ENCODE measurements around the gene PLD1. TPM values are rescaled to one million over a fixed set of nuclear protein-coding genes. Genes with fewer than 3 reads are reported as not detected.

The PLD1 gene
- total and polyA plus RNA-seq, 10 of the 15 experiments (the other 5 are each of a cell fraction or from before 2014, with no cell fraction given) = 2.9 to 108 (median 3.6) TPM

- TF ChIP-seq MTA2 (IDR thresholded peaks at IDR 0.05; ENCODE audit: low read depth) (no peak), PAX5 (IDR thresholded peaks at IDR 0.05; ENCODE audit: borderline replicate concordance, low read depth, low read length) (no peak), GABPA (IDR thresholded peaks at IDR 0.05; ENCODE audit: low read depth) (no peak), MYB (IDR thresholded peaks at IDR 0.05; ENCODE audit: borderline replicate concordance, low read depth, low read length) (no peak), EP300 (IDR thresholded peaks at IDR 0.05; ENCODE audit: borderline replicate concordance in 1 of 2, control insufficient read depth in 1 of 2, low read depth in 2 of 2, low read length in 2 of 2) (no peak), SREBF1 (IDR thresholded peaks at IDR 0.05; ENCODE audit: low read length) (no peak), RAD51 (IDR thresholded peaks at IDR 0.05) (no peak), RFX5 (IDR thresholded peaks at IDR 0.05; ENCODE audit: low read depth, low read length) (no peak), HDAC6 (IDR thresholded peaks at IDR 0.05; ENCODE audit: unreplicated experiment) (no peak), E2F4 (IDR thresholded peaks at IDR 0.05; ENCODE audit: low read depth, low read length) (no peak)
Measured at GRCh38 chr3:171700157-171700556, 110.1 kb downstream of the PLD1 start (continued).

GRCh38 chr3:171699601-171700000 is 110.7 kb downstream of the PLD1 start:
- ATAC-seq = no peak
- intact Hi-C loops (cut with micrococcal nuclease; ENCODE audit: unreplicated experiment) = no loop called here
- no TSS peak for BruUV-seq (replicated peaks)

More at GRCh38 chr3:171699601-171700000, 110.7 kb downstream of the PLD1 start:
- no peak overlapping the region for H3K4me3 ChIP-seq
- H3K27me3 ChIP-seq (replicated peaks in 1 of 2; ENCODE audit: control insufficient read depth in 2 of 2, insufficient read depth in 2 of 2, low read length in 1 of 2) = no peaks in the 10 kb centered on the region; a peak in 1 of 4 replicates
- no peaks in the 10 kb centered on the region for H3K36me3 ChIP-seq (ENCODE audit: control insufficient read depth in 2 of 2, insufficient read depth in 2 of 2, low read length in 1 of 2)
- in situ Hi-C loops (cut with MboI) = no loop called here
- no peak overlapping the region for H3K27ac ChIP-seq (ENCODE audit: control insufficient read depth, insufficient read depth)
- RAD21 ChIA-PET (ENCODE audit: unreplicated experiment) = interaction anchor here (1.9 to 2.4 kb wide), 2 partner anchors 73 to 134 kb away, joined by 5 to 11 read pairs; no protein-coding TSS in a partner anchor
- POLR2A ChIA-PET = no interaction called here
- WGBS (ENCODE audit: insufficient coverage, insufficient replicate concordance, low lambda C conversion rate, missing lambda C conversion rate) = 31% methylated on average over 5 of the region's 5 CpGs
- H3K4me1 ChIP-seq (ENCODE audit: control insufficient read depth, insufficient read depth, low read length) = no peaks in the 10 kb centered on the region
- no peak overlapping the region for H3K9ac ChIP-seq (ENCODE audit: control insufficient read depth, insufficient read depth, low read length)
- DNase-seq (ENCODE audit: low read depth, low spot score) = no peak
- no peaks in the 10 kb centered on the region; the same call in 1 of the 3 replicates for H3K9me3 ChIP-seq (replicated peaks; ENCODE audit: control insufficient read depth, insufficient read depth, low read length)
- H3K79me2 ChIP-seq (ENCODE audit: control insufficient read depth, insufficient read depth, low read length) = no peaks in the 10 kb centered on the region
- TF ChIP-seq TCF7 (IDR thresholded peaks at IDR 0.05; ENCODE audit: borderline replicate concordance) = no peak
- no peak for TF ChIP-seq FOS (IDR thresholded peaks at IDR 0.05; ENCODE audit: borderline replicate concordance, extremely low read depth, insufficient read length)
- TF ChIP-seq SREBF1 (IDR thresholded peaks at IDR 0.05; ENCODE audit: low read length) = no peak
- TF ChIP-seq HDGF (IDR thresholded peaks at IDR 0.05) = no peak
- TF ChIP-seq MYC (IDR thresholded peaks at IDR 0.05; ENCODE audit: insufficient read depth, insufficient read length, insufficient replicate concordance, low read length, severe bottlenecking) = no peak
- TF ChIP-seq, protein P1, sequence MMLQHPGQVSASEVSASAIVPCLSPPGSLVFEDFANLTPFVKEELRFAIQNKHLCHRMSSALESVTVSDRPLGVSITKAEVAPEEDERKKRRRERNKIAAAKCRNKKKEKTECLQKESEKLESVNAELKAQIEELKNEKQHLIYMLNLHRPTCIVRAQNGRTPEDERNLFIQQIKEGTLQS (IDR thresholded peaks at IDR 0.05; ENCODE audit: borderline replicate concordance, extremely low read depth, low read depth, low read length) = no peak
- TF ChIP-seq IRF5 (IDR thresholded peaks at IDR 0.05; ENCODE audit: borderline replicate concordance) = no peak
- TF ChIP-seq STAT1 (conservative IDR thresholded peaks at IDR 0.05) = no peak
- TF ChIP-seq FOXM1 (IDR thresholded peaks at IDR 0.05; ENCODE audit: low read depth, low read length) = no peak
- no peak for TF ChIP-seq IRF4 (IDR thresholded peaks at IDR 0.05; ENCODE audit: low read depth, low read length)
- TF ChIP-seq GABPA (IDR thresholded peaks at IDR 0.05; ENCODE audit: low read depth) = no peak
- no peak for TF ChIP-seq ETV6 (conservative IDR thresholded peaks at IDR 0.05 in 1 of 2, IDR thresholded peaks at IDR 0.05 in 1 of 2; ENCODE audit: borderline replicate concordance in 1 of 2, low read depth in 1 of 2)
- no peak for TF ChIP-seq NR2C2 (IDR thresholded peaks at IDR 0.05; ENCODE audit: borderline replicate concordance, control insufficient read depth, insufficient read length, low read depth)
- H2AFZ ChIP-seq (ENCODE audit: control insufficient read depth, low read depth, low read length) = no peak overlapping the region
- no peaks in the 10 kb centered on the region for H4K20me1 ChIP-seq (ENCODE audit: control insufficient read depth, insufficient read depth)
- SMC1A ChIA-PET (ENCODE audit: uncharacterized antibody, unreplicated experiment) = interaction anchor here (0.6 to 2.5 kb wide), 8 partner anchors 10 to 222 kb away, joined by 3 to 14 read pairs (median 3); no protein-coding TSS in a partner anchor
- CTCF ChIA-PET = interaction anchor here (1.0 to 5.4 kb wide), 4 partner anchors 8 to 73 kb away, joined by 4 to 37 read pairs (median 4); no protein-coding TSS in a partner anchor
- FAIRE-seq = no peak
- no peak overlapping the region for H3K4me2 ChIP-seq (ENCODE audit: control insufficient read depth, insufficient read depth)

Data from GM12878 (cell line).